ENCODE data around the gene RAB33A. TPM values are rescaled to one million over a fixed set of nuclear protein-coding genes. Genes with fewer than 3 reads are reported as not detected.
"Not testable (repeated sequence)": the region's sequence is repeated elsewhere in the genome, so short reads cannot be mapped to it uniquely, and the experiment has no call there.

The RAB33A gene
- polyA plus RNA-seq, 1 donor = 0.52 TPM

- no peak for DNase-seq
Observed at GRCh38 chrX:130172127-130172845, 524 bp downstream of the RAB33A start.

DNA sequence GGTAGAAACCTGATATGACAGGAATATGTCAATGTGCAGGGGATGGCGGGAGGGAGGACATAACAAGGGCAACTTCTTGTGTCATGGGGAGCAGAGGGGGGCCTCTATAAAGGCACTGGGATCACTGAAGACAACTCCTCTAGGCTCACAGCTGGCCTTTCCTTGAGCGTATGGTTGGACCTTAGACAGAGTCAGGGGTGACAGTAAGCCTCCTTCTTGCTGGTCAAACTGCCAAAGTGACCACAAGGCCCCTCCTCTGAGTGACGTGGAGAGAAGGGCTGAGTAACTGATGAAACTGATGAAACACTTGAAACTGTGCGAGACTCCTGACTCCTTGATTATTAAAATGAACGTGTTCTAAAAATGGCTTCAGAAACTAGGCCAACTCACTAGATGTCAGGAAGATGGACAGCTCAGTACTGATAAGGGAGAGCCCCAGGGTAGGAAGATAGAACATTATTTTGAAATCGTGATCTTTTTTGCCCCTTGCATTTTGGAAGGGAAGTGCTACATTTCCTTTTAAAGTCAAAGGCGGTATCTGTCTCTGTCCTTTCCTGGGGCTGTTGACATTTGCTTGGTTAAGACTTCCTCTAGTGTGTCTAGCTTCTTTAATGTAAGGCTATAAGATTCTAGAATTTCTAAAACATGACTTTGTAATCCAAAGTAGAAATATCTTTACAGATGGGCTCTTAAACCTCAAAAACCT is 1.6 kb downstream of the RAB33A start:
- DNase-seq = no peak

- DNase-seq = no peak
Observed at GRCh38 chrX:130174045-130174704, 2.4 kb downstream of the RAB33A start.

GRCh38 chrX:130174937-130175336 is 3.2 kb downstream of the RAB33A start:
- no peak for DNase-seq

GRCh38 chrX:130176354-130176776 is 4.6 kb downstream of the RAB33A start:
- DNase-seq = no peak

- DNase-seq = no peak
Observed at GRCh38 chrX:130176942-130177341, 5.2 kb downstream of the RAB33A start.

GRCh38 chrX:130179170-130179569 is 7.4 kb downstream of the RAB33A start:
- DNase-seq = no peak

DNA sequence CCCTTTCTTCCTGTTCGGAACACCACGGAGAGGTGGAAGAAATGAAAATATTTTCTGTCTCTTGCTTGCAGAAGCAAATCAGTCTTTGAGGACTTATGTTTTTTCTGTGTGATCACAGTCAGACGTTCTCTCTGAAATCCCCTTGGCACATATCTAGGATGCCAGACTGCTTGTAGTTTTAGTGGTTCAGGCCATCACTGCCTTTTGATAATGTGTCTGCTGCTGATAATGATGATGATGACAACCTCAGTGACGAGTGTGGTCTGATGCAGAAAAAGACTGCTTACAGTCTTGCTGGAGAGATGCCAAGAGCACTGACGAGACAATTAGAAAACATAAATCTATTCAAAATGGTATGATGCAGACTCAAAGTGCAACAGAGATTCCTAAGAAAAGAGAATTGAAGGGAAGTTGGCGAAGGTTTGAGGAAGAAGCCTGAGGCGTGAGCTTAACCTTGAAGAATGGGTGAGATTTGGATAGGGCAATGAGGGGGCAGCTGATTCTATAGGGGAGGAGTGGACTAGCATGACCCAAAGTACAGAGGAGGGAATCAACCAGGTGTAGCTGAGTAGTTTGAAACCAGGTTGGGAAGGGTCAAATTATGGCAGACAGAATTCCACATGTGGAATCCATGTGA is 7.9 kb downstream of the RAB33A start:
- no peak for DNase-seq

- DNase-seq = no peak
Observed at GRCh38 chrX:130184168-130184567, 12.4 kb downstream of the RAB33A start.

GRCh38 chrX:130184857-130185256 is 13.1 kb downstream of the RAB33A start:
- DNase-seq = no peak

- DNase-seq = no peak
Observed at GRCh38 chrX:130186651-130187050, 14.9 kb downstream of the RAB33A start.

DNA sequence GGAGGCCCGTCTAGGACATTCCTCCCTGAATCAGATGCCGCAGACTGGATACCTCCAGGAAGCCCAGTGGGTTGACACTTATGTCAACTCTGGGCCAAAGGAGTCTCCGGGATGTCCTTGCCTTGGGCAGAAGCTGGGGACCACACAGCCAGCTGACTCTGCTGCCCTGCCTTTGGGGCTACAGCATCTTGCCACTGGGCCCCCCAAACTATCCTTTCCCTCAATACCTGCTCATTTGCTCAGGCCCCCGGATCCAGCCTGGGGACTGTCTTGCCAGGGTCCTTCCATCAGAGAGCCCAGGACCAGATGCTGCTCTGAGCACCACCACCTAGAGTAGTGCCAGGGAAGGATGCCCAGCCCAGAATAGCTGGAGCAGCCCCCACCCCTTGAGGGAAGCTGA is 19.0 kb downstream of the RAB33A start:
- DNase-seq = no peak

- DNase-seq = no peak
Observed at GRCh38 chrX:130196466-130196865, 24.7 kb downstream of the RAB33A start.

DNA sequence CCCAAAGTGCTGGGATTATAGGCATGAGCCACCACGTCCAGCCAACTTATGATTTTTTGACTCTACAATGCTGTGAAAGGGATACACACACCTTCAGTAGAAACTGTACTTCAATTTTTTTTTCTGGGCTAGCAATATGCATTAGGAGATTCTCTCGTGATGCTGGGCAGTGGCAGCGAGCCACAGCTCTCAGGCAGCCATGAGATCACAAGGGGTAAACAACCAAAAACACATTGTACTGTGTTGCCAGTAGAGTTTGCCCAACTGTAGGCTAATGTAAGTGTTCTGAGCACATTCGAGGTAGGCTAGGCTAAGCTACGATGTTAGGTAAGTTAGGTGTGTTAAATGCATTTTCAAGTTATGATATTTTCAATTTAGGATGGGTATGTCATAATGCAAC is 25.7 kb downstream of the RAB33A start:
- no peak for DNase-seq

DNA sequence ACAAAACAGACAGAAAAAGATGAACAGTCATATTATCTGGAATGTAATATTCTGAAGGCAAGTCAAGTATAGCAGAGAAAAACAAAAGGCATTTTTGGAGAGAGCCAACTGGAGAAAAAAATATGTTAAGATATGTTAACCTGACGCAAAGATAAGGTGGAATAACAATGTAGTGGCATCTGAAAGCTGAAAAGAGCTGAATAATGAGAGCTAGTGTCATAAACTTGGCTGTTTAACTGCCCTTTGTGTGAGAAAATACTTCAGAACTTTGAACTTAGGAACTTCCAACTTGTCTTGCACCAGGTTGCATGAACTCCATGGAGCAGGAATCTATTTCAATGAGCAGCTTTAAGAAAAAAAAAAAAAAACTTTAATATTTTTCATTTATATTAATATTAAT is 32.9 kb downstream of the RAB33A start:
- DNase-seq = no peak

DNA sequence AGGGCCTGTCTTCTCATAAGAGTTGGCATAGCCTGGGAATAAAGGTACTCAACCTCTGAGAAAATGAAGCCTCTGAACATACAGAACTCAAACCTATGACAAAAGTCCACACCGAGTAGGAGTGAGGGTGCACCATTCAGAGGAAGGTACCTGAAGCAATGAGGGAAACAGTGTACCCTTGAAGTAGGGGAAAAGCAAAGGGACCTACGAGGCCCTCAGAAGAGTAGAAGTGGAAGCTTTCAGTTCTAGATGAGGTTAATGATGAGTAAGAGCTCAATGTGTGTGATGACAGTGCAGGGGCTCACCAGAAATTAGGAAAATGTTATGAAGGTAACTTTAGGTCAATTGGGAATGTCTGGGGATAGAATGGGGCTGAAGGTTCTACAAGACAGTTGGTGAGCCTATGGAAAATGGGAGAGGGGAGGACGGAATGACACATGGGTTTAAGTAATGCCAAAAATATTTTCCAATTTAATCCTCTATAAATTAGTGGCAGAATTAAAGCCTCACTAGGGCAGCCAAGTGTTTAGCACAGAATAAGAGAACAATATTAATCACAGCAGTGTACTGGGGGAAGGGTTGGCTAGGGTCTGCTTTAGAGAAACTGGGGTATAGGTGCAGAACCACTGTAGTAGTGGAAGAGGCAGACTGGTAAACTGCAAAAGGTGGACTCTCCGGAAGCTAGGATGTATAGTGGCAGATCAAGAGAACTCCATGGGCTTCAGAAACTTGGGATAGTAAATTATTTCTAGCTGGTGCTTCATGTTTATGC is 39.8 kb downstream of the RAB33A start:
- no peak for DNase-seq

DNA sequence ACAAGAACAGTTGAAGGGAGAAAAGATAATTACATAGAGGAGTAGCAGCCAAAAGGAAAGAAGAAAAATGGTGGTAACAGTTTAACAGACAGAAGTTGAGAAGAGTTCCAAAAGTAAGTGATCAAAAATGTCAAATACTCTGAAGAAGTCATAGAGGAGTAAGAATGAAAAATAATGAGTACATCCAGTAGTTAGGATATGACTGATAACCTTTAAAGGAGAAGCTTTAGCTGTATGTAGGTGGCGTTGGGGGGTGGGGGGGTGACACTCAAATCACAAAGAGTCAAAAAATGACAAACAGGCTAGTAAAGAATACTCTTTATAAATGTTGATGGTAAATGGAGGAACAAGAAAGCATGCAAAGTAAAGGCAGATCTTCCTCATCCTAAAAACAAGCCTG is 40.6 kb downstream of the RAB33A start:
- no peak for DNase-seq

DNA sequence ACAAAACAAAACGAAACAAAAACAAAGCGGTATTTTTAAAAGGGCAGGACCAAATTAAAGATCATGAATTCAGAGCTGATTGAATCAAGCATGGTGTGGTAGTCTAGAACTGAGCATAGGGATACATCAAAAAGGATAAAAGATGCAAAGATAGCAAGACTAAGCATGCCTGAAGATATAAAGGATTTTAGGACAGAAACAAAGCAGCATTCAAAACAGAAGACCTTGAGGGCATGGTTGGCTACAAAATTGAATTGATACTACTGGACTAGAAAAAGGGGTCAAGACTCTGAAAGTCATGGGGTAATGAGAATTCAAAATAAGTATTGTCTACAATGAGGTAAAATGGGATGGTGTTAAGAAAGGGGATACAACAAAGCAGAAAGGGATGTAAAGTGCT is 41.6 kb downstream of the RAB33A start:
- no peak for DNase-seq

DNA sequence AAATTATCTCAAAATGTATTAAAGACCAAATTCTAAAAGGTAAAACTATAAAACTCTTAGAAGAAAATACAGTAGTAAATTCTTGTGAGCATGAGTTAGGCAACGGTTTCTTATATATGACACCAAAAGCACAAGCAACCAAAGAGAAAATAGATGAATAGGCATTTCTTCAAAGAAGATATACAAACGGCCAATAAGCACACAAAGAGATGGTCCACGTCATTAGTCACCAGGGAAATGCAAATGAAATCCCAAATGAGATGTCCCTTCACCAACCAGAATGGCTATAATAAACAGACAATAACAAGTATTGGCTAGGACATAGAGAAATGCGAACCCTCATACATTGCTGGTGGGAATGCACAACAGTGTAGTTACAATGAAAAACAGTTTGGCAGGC is 44.6 kb downstream of the RAB33A start:
- no peak for DNase-seq

GRCh38 chrX:130224810-130225209 is 53.0 kb downstream of the RAB33A start:
- no peak for DNase-seq

DNA sequence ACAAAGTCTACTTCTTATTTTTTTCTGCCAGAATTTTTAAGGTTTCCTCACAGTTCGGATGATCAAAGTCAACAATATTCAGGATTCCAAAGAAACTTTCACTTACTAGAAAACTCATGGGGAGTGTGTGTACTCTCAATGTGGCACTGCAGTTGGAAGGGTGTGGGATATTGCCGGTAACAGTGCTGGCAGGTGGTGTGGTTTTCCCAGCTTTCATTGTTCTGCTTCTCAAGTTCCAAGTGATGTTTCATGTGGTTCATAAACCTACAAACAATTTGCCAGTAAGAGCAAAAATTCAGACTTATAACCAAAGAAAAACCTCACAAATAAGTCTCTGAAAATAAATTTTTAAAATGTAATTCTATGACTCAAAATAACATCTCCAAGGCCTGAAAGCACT is 57.1 kb downstream of the RAB33A start:
- DNase-seq = no peak

DNA sequence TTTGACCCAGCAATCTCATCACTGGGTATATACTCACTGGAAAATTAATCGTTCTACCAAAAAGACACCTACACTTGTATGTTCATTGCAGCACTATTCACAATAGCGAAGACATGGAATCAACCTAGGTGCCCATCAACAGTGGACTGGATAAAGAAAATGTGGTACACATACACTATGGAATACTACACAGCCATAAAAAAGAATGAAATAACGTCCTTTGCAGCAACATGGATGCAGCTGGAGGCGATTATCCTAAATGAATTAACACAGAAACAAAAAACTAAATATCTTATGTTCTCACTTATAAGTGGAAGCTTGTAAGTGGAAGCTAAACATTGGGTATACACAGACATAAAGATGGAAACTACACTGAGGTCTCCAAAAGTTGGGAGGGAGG is 59.4 kb downstream of the RAB33A start:
- not testable (repeated sequence) for DNase-seq
